Stimulated activated CD4-positive, alpha-beta T cell treated with anti-CD3 and anti-CD28 coated beads, TNF-alpha, amount 100 ng/mL, for 1 hour (primary cell): ENCODE results near the gene RAB33B.

Experiments used
- DNase-seq, 3 donors: peaks; one replicate each; pipeline ENCODE4 v3.0.0-alpha.2; 2020; ENCODE audit warnings: low read depth in 3 of 3, low spot score in 1 of 3

RAB33B gene

DNA sequence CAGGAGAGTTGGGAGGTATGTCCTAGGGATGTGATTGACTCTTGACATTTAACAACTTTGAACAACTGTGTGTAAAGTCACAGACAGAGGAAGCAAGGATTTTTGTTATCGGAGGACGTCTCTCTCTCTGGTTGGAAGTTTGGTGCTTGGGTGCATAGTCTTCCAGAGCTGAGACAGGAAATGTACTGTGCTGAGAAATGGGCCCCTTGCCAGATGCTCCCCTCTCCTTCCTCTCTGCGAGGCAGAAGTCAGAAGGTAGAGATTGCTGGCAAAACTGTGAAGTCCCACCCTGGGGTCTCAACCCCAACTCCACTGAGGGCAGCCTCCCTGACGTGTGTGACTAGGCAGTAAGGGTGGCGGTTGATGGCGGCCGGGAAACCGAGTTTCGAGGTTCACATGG, 52.9 kb downstream of the RAB33B start:
- no peak for DNase-seq

GRCh38 chr4:139508581-139509237, 54.8 kb downstream of the RAB33B start:
- DNase-seq, result no peak

GRCh38 chr4:139509727-139510410, 55.9 kb downstream of the RAB33B start:
- DNase-seq, result no peak

DNA sequence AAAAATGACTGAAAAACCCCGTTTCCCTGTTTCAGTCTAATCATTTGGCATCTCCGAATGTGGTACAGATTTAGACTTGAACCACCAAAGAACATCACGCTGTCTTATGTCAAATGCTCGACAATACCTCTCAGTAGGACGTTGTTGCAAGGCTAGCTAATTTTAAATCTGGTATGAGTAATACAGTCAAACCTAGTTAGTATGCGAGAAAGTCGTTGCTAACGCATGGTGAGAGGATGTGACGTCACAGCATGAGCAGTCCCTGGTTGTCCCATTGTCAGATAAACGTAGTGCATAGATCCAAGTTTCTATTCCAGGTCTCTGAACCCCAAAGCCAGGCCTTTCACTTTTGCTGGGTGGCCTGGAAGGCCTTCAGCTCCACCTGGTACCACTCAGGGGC, 57.4 kb downstream of the RAB33B start:
- no peak for DNase-seq

- no peak for DNase-seq
Measured at GRCh38 chr4:139514382-139515059, 60.6 kb downstream of the RAB33B start.

DNA sequence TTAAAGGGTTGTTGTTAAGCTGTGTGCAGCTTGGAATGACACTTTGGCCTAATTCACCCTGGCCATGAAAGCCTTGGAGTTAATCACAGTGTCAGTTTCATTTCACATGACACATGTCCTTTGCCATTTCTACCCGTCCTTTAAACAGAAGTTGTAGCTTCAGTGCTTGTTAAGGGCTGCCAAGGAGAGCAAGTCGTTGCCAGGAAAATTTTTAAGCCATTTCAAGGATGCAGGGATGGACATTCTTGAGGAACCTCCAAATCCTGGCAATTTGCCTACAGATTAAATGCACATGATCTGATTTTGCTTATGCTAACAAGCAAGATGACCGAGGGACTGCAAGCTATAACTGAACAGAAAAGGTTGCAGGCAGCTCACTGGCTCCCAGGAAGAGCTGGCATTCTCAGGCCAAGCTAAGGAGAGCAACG, 61.6 kb downstream of the RAB33B start:
- no peak for DNase-seq

- DNase-seq, result no peak
Measured at GRCh38 chr4:139521754-139522401, 68.0 kb downstream of the RAB33B start.

DNA sequence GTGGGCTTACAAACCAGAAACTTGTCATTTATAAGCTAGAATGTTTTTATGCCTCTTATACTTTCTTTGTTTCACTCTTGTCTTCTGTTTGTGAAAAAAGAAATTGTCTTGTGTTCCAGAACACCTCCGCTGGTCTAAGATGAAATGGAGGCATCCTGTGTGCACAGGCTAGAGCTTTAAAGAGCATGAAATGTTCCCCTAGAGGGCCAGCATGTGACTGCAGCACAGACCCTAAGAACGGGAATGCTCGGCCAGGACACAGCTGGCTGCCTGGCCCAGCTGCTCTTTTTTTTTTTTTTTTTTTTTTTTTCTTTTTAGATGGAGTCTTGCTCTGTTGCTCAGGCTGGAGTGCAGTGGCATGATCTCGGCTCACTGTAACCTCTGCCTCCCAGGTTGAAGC, 68.5 kb downstream of the RAB33B start:
- DNase-seq, result no peak

- DNase-seq, result no peak
Measured at GRCh38 chr4:139523076-139523475, 69.2 kb downstream of the RAB33B start.

DNA sequence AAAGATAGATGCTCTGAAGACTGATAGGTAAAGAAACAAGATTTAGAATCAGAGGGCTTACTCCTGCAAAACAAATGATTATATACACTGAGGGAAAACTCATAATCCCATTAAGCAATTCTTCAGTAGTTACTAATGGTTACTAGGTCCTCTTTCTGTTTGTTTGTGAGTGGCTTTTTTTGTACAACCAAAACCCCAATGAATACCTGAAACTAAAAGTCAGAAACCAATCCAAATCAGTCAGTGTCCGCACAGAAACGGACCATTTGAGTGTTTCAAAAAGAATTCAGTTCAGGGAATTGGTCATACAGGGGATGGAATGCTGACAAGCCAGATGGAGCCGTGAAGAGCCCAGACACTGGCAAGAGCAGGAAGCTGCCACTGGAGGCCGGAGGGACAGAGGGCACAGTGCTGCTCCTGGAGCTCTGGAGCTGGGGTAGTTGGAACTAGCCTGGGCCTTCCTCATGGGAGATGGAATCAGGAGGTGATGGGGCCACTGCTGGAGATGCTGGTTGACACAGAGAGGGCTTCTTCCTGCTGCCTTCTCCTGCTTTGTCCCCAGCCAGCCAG, 70.2 kb downstream of the RAB33B start:
- DNase-seq, result no peak

DNA sequence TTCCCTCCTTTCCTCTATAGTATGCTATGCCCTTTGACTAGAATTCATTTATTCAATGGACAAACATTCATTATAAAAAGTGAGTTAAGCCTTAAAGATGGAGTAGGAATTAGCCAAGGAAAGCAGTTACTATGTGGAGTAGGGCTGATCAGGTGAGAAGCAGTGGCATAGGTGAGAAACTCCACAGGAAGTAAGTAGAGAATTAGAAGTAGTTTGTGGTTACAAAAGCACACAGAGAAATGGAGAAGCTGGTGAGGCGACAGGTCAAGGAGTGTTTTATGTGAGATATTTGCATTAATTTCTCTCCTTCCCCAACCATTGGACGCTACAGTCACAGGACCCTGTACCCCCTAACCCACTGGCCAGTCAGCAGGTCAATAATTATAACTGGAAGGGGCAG, 71.5 kb downstream of the RAB33B start:
- no peak for DNase-seq
